ENCODE data around the gene SSUH2.
"Not testable (repeated sequence)": the region's sequence is repeated elsewhere in the genome, so short reads cannot be mapped to it uniquely, and the experiment has no call there.

Gene SSUH2, protein sequence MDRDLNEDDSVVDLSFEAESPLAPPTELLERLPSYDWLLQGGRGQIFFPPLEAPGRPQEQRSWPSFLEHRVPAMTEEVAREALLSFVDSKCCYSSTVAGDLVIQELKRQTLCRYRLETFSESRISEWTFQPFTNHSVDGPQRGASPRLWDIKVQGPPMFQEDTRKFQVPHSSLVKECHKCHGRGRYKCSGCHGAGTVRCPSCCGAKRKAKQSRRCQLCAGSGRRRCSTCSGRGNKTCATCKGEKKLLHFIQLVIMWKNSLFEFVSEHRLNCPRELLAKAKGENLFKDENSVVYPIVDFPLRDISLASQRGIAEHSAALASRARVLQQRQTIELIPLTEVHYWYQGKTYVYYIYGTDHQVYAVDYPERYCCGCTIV

DNA sequence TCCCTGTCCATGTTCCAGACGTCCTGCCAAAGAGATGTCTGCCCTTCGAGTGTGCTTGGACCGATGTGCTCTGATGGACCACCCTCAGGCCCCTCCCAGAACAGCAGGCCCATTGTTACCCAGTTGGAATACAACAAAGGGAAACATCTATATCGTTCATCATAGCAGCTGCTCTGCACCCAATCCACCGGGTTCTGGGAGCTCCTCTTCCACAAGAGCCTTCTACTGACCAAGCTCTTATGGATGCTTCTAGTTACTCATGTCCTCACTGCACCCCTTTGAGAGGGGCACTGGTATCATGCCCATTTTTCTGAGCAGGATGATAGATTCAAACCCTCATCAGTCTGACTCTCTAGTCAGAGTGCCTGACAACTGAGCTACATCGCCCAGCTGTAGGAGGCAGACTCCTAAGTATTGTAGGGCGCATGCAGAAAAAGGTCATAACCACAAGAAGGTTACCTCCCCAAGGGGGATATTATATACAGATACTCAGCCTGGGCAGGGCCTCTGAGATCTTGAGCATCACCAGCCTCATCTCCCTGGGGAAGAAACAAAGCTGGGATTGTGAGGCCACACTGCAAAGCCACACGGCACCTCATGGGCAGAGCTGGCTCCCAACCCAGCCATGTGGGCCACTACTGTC is at the start of gene SSUH2:
Gene SSUH2, minus strand, starts transcription at position 51 of the 643 bp plus-strand sequence. Its CDS starts 40 bp downstream, at position 11.
- no peak for DNase-seq

DNA sequence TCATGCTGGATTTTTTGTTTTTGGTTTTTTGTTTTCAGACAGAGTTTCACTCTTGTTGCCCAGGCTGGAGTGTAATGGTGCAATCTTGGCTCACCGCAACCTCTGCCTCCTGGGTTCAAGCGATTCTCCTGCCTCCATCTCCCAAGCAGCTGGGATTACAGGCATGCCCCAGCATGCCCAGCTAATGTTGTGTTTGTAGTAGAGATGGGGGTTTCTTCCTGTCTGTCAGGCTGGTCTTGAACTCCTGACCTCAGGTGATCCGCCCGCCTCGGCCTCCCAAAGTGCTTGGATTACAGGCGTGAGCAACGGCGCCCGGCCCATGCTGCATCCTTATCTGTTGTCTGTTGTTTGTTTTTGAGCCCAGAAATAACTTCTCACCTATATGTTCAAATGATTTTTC is 46.7 kb upstream of the SSUH2 start:
- not testable (repeated sequence) for DNase-seq

GRCh38 chr3:8684992-8685391 is 40.4 kb upstream of the SSUH2 start:
- not testable (repeated sequence) for DNase-seq

DNA sequence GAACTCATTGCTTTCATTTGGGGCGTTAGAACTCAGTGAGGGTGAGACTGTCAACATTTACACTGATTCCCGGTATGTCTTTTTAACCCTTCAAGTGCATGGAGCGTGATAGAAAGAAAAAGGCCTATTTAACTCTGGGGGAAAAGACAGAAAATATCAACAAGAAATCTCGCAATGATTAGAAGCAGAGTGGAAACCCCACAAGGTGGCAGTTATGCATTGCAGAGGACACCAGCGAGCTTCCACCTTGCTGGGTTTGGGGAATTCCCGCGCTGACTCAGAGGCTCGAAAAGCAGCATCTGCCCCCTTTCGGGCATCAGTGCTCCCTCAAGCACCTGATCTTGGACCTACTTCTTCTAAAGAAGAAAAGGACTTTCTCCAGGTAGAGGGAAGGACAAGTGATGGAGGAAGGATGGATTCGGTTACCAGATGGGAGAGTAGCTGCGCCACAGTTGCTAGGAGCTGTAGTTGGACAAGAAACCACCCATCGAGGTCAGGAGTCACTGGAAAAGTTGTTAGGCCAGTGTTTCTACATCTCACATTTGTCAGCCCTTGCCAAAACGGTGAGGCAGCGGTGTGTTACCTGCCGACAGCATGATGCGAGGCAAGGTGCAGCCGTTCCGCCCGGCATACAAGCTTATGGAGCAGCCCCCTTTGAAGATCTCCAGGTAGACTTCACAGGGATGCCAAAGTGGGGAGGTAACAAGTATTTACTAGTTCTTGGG is 38.4 kb upstream of the SSUH2 start:
- DNase-seq: not testable (repeated sequence)

- DNase-seq: not testable (repeated sequence)
Measured at GRCh38 chr3:8681881-8682538, 37.4 kb upstream of the SSUH2 start.

DNA sequence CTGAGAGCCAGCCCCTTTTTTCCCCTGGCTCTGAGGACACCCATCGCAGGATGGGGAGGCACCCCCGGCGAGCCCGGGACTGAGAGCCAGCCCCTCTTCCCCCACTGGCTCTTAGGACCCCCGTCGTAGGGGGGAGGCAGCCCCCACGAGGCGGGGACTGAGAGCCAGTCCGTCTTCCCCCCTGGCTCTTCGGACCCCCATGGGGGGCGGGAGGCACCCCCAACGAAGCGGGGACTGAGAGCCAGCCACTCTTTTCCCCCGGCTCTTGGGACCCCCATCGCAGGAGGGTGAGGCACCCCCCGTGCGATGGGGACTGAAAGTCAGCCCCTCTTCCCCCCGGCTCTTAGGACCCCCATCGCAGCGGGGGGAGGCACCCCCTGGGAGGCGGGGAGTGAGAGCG is 36.8 kb upstream of the SSUH2 start:
- DNase-seq: no peak

GRCh38 chr3:8679817-8680553 is 35.4 kb upstream of the SSUH2 start:
- not testable (repeated sequence) for DNase-seq

DNA sequence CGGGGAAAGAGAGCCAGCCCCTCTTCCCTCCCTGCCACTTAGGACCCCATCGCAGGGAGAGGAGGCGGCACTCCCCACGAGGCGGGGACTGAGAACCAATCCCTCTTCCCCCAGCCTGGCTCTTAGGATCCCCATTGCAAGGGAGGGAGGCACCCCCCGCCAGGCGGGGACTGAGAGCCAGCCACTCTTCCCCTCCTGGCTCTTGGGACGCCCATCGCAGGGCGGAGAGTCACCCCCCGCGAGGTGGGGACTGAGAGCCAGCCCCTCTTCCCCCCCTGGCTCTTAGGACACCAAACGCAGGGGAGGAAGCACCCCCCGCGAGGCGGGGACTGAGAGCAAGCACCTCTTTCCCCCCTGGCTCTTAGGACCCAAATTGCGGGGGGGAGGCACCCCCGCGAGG is 34.2 kb upstream of the SSUH2 start:
- DNase-seq: no peak

GRCh38 chr3:8677258-8677657 is 32.7 kb upstream of the SSUH2 start:
- DNase-seq: not testable (repeated sequence)

GRCh38 chr3:8675591-8675990 is 31.0 kb upstream of the SSUH2 start:
- not testable (repeated sequence) for DNase-seq

DNA sequence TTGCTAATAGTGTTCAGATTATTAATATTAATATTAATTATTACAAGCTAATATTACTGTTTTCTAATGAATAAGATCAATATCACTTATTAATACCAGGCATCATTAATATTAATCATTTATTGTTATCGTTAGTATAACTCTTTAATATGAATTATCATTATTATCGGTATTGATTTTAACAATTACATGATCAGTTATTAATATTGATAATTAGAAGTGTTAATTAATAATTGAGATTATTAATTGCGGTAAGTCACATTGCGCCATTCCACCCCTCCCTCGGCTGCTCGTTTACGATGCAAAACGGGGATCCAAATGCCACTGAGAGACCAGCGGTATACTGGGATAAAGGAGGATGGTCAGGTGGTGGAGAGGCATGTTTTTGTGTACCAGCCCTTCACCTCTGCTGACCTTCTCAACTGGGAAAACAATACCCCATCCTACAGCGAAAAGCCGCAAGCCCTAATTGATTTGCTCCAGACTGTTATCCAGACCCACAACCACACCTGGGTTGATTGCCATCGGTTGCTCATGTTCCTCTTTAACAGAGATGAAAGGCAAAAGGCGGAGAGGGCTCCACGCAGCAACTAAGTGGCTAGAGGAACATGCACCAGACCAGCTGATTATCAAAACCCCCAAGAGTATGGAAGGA is 28.6 kb upstream of the SSUH2 start:
- no peak for DNase-seq

DNA sequence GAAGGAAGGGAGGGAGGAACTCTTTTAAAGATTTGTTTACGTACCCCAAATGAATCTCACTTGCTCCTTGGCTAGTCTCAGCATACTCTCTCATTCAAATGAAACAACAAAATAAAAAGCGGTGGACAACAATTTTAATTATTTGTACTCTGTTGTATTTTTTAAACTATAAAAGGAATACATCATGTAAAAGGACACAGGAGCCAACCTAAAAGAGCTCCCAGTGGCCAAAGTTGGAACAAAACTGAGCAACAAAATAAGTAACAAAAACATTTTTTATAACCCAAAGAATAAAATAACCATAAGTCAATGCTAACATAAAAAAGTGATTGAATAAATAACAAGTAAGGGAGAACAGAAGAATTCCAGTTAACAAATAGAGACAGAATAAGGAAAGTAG is 24.4 kb upstream of the SSUH2 start:
- no peak for DNase-seq

- DNase-seq: no peak
Measured at GRCh38 chr3:8668216-8668615, 23.6 kb upstream of the SSUH2 start.

DNA sequence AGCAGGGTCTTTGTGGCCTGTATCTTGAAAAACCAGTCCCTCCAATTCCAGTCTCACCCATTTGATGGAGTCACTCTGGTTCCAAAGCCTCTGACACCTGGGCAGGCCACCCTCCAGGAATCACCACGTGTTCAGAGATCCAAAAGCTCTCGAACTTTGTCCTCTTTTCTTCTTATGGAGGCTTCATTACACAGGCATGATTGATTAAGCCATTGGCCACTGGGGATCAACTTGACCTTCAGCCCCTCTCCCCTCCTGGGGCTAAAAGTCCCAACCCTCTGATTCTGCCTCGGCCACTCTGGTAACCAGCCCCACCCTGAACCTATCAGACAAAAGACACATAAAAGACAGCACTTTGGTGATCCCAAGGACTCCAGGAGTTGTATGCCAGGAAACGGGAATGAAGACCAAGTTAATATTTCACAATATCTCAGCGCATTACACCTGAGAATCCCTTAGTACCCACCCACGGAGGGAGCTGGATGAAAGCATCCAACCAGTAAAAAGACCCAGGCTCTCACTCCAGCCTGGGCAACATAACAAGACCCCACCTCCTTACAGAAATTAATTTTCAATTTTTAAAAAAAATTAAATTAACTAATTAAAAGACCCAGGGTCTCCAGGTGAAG is 23.0 kb upstream of the SSUH2 start:
- DNase-seq: no peak

DNA sequence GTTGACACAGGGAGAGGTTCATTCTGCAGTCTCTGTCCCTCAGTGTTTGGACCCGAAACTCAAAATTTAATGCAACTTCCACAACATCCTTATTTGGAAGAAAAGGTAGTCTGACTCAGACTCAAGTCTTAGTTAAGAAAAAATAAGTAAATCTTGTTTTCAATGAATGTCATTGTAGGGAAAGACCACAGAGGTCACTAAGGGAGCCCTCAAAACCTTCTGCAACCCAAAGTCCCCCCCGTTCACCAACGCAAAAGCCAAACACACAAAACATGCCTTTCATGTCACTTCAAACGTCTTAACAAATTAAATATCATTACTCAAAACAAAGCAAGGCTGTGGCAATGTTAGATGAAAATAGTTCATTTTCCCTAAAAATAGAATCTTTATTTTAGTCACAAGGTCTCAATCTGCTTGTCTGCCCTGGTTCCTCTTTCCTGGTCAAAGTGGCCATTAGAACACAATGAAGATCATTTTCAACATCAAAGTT is 20.9 kb upstream of the SSUH2 start:
- DNase-seq: no peak

GRCh38 chr3:8663177-8664061 is 18.8 kb upstream of the SSUH2 start:
- peak; percentile 36 for DNase-seq

GRCh38 chr3:8662594-8662993 is 18.0 kb upstream of the SSUH2 start:
- no peak for DNase-seq

DNA sequence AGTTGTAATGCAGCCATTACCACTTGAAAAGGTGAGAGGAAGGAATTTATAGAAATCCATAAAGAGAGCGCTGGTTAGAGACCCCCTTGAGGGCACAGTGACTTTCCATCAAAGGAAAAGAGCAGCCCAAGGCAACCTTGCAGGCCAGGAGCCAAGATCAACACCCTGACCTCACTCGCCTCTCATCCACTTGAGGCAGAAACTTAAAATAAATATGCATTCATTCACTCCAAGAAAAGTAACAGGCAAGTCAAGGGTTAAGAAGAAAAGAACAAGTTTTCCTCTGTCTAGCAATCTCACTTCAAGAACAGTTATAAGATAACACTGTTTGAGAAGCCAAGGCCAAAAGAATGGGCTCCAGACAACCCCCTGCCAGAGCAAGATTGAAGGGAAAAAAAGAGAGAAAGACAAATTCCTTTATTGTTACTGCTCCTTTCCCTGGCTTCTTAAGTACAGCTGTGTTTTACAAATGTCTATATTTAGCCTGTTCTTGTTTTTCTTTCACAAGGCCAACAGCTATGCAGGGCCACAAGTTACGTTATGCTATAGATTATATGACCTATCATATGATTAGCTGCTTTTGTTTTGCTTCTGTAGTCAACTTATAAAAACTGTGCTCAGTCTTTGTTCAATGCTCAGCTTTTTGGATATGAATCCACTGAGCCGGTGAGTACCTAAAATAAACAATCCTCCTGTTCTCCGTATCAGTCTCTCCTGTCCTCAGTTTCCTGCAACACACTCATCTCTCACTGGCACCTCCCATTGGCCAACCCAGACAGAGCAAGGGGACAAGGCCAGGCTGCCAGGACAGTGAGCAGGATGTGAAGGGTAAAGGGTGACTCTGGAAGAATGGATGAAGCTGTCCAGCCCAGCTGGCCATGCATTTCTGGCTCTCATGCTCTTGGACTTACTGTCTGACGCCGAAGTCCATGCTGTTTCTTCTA is 15.8 kb upstream of the SSUH2 start:
- DNase-seq: no peak

DNA sequence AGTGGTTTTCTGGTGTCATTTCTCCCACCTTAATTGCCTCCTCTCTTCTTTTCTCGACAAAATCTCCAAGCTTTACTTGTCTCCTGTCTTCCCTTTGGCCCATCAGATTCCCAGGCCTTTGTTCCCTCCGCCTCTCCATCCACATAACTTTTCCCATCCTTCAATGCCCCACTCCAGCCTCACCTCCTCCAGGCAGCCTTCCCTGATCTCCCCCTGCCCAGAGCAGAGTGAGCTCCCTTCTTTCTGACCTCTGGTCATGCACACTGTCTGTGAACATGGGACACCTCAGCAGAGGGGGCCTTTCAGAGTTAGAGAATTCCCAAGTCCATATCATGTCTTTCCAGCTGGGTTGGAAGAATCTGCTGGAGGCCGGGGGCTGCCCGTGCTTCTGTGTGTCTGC is 14.6 kb upstream of the SSUH2 start:
- no peak for DNase-seq

Measured in CD4-positive, alpha-beta T cell treated with Interleukin-17A for 1 hour (primary cell).